Activated CD4-positive, alpha-beta T cell treated with anti-CD3 and anti-CD28 coated beads, Interleukin-2, amount 10 ng/mL, durations not matched to agents 24 days and 14 days (primary cell): Measurements from ENCODE around the gene LILRA2. TPM values are rescaled to one million over a fixed set of nuclear protein-coding genes. Genes with fewer than 3 reads are reported as not detected.
A peak's percentile ranks its signal among the peaks of the same experiment; 100 is the strongest.
"Not testable (repeated sequence)": the region's sequence is repeated elsewhere in the genome, so short reads cannot be mapped to it uniquely, and the experiment has no call there.

Experiments
- DNase-seq: peaks from one replicate; pipeline ENCODE4 v3.0.0; 2022
- H3K27ac Mint-ChIP-seq: one replicate; pipeline ENCODE4 v1.8.0; 2022; ENCODE audit warnings: mild to moderate bottlenecking, mixed read lengths
- H3K27me3 Mint-ChIP-seq: one replicate; pipeline ENCODE4 v1.8.0; 2022; ENCODE audit warnings: mixed read lengths
- H3K36me3 Mint-ChIP-seq: one replicate; pipeline ENCODE4 v1.8.0; 2022; ENCODE audit warnings: low read depth, mild to moderate bottlenecking, mixed read lengths
- H3K4me1 Mint-ChIP-seq: one replicate; pipeline ENCODE4 v1.8.0; 2021; ENCODE audit warnings: mixed read lengths
- H3K4me3 Mint-ChIP-seq: one replicate; pipeline ENCODE4 v1.8.0; 2022; ENCODE audit warnings: mild to moderate bottlenecking, moderate library complexity, mixed read lengths
- H3K9me3 Mint-ChIP-seq: one replicate; pipeline ENCODE4 v1.8.0; 2021; ENCODE audit warnings: mixed read lengths
- intact Hi-C: fragments of 100-400 bp; cut with micrococcal nuclease; formaldehyde crosslinking; loops from one replicate; pipeline ENCODE4 v1.15.1; 2023
- total RNA-seq: library from RNA; stranded (reverse); gene quantifications from 2 replicates; pipeline ENCODE4 v1.2.3, GENCODE V29; 2022

The LILRA2 gene
- total RNA-seq, 1 donor from 2014 or later: not detected

DNA sequence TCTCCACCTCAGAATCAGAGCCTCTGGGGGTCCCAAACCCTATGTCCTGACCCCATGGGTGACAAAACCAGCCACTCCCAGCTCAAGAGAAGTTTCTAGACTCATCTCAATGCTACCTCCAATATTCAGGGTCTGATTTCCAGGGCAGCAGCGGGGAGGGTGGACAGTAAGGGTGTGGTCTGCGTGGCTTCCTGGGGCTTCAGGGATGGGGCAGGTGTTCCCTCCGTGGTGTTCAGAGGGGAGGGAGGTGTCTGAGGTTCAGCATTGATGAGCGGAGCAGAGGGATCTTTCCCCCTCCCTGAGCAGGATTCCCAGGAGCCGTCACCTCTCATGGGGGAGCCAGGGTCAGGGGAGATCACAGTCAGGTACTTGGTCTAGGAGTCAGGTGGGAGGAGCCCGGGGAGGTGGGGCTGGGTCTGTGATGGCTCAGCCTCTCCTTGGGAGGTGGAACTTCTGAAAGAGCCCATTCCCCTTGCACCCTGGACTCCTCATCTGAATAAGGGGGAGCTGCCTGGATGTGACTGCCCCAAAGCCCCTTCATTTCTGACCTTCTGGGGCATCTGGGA lies 2.9 kb downstream of the LILRA2 start:
- DNase-seq: no peak
- H3K36me3 Mint-ChIP-seq: no peaks in the 10 kb centered on the region
- H3K27ac Mint-ChIP-seq: no peak overlapping the region
- peaks cover 10% of the 10 kb centered on the region for H3K27me3 Mint-ChIP-seq
- H3K9me3 Mint-ChIP-seq: peaks cover 6% of the 10 kb centered on the region
- H3K4me3 Mint-ChIP-seq: no peak overlapping the region
- intact Hi-C loops: no loop called here
- H3K4me1 Mint-ChIP-seq: peaks cover 16% of the 10 kb centered on the region

DNA sequence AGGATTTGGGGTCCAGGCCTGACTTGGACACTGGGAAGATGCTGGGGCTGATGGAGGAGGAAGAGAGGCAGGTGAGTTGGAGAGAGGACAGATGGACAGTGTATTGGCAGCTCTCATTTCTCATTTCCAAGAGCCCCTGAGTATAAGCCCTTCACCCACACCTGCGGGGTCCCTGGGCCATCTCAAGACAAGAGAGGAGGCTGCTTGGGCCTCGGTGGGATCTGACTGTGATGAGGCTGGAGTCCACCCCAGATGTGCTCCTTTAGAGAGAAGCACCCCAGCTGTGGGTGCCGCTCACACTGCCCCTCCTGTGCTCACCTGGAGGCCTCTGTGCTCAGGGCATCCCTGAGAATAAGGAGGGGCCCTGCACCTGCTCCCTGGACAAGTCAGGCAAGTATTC lies 3.7 kb downstream of the LILRA2 start:
- intact Hi-C loops: no loop called here
- Mint-ChIP-seq H3K27me3 (peaks cover 6% of the 10 kb centered on the region), H3K9me3 (peaks cover 6% of the 10 kb centered on the region), H3K27ac (no peak overlapping the region), H3K4me3 (no peak overlapping the region), H3K36me3 (no peaks in the 10 kb centered on the region), H3K4me1 (peaks cover 13% of the 10 kb centered on the region)
- no peak for DNase-seq

DNA sequence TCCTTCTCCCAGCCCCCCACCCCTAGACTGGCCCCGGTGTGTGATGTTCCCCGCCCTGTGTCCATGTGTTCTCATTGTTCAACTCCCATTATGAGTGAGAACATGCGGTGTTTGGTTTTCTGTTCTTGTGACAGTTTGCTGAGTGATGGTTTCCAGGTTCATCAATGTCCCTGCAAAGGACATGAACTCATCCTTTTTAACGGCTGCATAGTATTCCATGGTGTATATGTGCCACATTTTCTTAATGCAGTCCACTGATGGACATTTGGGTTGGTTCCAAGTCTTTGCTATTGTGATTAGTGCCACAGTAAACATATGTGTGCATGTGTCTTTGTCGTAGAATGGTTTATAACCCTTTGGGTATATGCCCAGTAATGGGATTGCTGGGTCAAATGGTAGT lies 4.7 kb downstream of the LILRA2 start:
- intact Hi-C loops, H3K36me3 Mint-ChIP-seq, H3K4me3 Mint-ChIP-seq, H3K27ac Mint-ChIP-seq, H3K4me1 Mint-ChIP-seq, H3K27me3 Mint-ChIP-seq, DNase-seq: not testable (repeated sequence)
- H3K9me3 Mint-ChIP-seq: peaks cover 10% of the 10 kb centered on the region

DNA sequence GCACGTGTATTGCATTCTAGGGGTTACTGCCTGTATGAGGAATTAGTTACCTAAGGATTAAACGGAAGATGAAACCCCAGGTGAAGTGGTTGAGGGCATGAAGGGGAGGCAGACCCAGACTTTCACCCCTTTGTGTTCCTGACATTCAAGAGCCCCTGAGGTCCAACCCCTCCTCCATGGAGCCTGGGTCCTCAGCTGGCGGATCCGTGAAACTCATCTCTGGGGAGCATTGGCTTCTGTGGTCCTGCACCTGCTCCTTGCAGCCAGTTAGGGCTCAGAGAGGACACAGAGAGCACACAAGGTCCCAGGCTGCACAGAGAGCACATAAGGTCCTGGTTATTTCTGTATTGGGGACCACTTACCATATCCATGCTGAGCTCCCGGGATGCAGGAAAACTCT lies 12.8 kb downstream of the LILRA2 start:
- no peaks in the 10 kb centered on the region for H3K36me3 Mint-ChIP-seq
- no peak overlapping the region for H3K4me3 Mint-ChIP-seq
- intact Hi-C loops: no loop called here
- DNase-seq: no peak
- peaks cover 18% of the 10 kb centered on the region for H3K27me3 Mint-ChIP-seq
- H3K27ac Mint-ChIP-seq: no peak overlapping the region
- H3K9me3 Mint-ChIP-seq: peaks cover 4% of the 10 kb centered on the region
- H3K4me1 Mint-ChIP-seq: no peaks in the 10 kb centered on the region

DNA sequence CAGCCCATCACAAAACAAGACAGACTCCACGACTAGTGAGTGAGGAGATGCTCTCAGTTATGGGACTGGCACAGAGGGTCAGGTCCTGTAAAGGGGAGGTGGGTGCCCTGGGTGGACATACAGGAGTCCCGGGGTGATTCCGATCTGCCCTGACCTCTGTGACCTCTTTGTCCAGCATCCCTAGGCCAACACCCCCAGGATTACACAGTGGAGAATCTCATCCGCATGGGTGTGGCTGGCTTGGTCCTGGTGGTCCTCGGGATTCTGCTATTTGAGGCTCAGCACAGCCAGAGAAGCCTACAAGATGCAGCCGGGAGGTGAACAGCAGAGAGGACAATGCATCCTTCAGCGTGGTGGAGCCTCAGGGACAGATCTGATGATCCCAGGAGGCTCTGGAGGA lies 13.4 kb downstream of the LILRA2 start:
- Mint-ChIP-seq H3K9me3 (peaks cover 4% of the 10 kb centered on the region), H3K36me3 (no peaks in the 10 kb centered on the region), H3K4me1 (no peaks in the 10 kb centered on the region), H3K27me3 (peaks cover 18% of the 10 kb centered on the region), H3K4me3 (no peak overlapping the region), H3K27ac (no peak overlapping the region)
- no peak for DNase-seq
- intact Hi-C loops: no loop called here

DNA sequence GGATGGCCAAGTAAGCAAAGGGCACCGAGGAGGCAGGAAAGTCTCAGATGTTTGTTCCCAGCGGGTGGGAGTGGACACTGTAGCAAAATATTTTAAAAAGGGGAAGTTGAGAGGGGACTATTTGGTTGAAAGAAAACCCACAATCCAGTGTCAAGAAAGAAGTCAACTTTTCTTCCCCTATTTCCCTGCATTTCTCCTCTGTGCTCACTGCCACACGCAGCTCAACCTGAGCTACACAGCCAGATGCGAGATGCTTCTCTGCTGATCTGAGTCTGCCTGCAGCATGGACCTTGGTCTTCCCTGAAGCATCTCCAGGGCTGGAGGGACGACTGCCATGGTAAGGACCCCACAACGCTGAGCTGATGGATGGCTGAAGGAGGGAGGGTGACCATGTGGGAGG lies 19.9 kb downstream of the LILRA2 start, which contains the start of gene LILRA1:
LILRA1 (plus strand) TSS at position 188 of the 400 bp plus-strand sequence. CDS start 613 bp downstream, outside the sequence.
- H3K4me1 Mint-ChIP-seq, H3K36me3 Mint-ChIP-seq, H3K27ac Mint-ChIP-seq, H3K9me3 Mint-ChIP-seq, H3K27me3 Mint-ChIP-seq, intact Hi-C loops, H3K4me3 Mint-ChIP-seq: not testable (repeated sequence)
- DNase-seq: peak; percentile 45

DNA sequence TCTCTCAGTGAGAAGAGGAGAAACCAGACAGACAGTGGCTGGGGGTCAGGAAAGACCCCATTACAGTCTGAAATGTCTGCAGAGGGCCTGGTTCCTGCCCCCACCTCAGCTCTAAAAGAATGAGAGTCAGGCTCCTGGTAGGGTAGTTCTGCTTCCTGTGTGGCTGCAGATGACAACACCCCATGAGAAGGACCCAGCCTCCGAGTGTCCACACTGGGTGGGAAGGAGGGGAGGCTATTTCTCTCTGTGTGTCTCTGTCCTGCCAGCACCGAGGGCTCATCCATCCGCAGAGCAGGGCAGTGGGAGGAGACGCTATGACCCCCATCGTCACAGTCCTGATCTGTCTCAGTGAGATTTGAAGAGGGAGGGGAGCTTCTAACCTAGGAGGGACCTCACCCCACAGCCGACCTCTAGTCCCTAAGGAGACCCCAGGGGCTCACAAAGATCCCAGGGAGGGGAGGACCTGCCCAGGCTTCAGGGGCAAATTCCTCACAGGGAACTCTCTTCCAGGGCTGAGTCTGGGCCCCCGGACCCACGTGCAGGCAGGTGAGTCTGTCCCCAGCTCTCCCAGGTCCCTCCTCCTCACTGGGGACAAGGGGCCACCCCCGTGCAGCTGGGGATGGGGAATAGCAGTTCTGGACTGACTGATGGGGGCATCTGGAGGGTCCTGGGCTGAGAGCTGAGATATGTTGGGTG lies 20.5 kb downstream of the LILRA2 start:
- H3K36me3 Mint-ChIP-seq, H3K4me3 Mint-ChIP-seq, H3K27me3 Mint-ChIP-seq, H3K9me3 Mint-ChIP-seq, DNase-seq, H3K27ac Mint-ChIP-seq, intact Hi-C loops, H3K4me1 Mint-ChIP-seq: not testable (repeated sequence)

DNA sequence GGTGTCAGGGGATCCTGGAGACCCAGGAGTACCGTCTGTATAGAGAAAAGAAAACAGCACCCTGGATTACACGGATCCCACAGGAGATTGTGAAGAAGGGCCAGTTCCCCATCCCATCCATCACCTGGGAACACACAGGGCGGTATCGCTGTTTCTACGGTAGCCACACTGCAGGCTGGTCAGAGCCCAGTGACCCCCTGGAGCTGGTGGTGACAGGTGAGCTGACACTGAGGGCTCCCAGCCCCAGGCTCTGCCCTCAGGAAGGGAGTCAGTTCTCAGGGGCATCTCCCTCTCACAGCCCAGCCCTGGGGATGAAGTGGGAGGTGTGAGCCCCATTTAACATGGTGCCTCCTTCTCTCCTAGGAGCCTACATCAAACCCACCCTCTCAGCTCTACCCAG lies 21.1 kb downstream of the LILRA2 start:
- no peaks in the 10 kb centered on the region for H3K9me3 Mint-ChIP-seq
- no peaks in the 10 kb centered on the region for H3K36me3 Mint-ChIP-seq
- no peak overlapping the region for H3K27ac Mint-ChIP-seq
- no peak for DNase-seq
- H3K27me3 Mint-ChIP-seq: peaks cover 6% of the 10 kb centered on the region
- intact Hi-C loops: no loop called here
- H3K4me1 Mint-ChIP-seq: no peaks in the 10 kb centered on the region
- H3K4me3 Mint-ChIP-seq: no peak overlapping the region

DNA sequence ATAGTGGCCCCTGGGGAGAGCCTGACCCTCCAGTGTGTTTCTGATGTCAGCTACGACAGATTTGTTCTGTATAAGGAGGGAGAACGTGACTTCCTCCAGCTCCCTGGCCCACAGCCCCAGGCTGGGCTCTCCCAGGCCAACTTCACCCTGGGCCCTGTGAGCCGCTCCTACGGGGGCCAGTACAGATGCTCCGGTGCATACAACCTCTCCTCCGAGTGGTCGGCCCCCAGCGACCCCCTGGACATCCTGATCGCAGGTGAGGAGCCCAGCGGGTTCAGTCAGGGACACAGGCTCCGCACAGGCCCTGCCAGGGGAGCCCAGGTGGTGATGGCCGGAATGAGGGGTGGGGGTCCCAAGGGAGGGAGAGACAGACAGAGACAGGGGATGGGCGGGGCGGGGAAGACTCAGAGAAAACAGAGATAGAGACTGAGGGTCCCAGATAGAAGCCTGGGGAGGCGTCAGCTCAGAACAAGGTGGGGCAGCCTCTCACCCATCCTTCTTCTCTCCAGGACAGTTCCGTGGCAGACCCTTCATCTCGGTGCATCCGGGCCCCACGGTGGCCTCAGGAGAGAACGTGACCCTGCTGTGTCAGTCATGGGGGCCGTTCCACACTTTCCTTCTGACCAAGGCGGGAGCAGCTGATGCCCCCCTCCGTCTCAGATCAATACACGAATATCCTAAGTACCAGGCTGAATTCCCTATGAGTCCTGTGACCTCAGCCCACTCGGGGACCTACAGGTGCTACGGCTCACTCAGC lies 22.3 kb downstream of the LILRA2 start:
- DNase-seq, H3K27me3 Mint-ChIP-seq, H3K4me1 Mint-ChIP-seq, intact Hi-C loops, H3K36me3 Mint-ChIP-seq, H3K4me3 Mint-ChIP-seq, H3K27ac Mint-ChIP-seq, H3K9me3 Mint-ChIP-seq: not testable (repeated sequence)

DNA sequence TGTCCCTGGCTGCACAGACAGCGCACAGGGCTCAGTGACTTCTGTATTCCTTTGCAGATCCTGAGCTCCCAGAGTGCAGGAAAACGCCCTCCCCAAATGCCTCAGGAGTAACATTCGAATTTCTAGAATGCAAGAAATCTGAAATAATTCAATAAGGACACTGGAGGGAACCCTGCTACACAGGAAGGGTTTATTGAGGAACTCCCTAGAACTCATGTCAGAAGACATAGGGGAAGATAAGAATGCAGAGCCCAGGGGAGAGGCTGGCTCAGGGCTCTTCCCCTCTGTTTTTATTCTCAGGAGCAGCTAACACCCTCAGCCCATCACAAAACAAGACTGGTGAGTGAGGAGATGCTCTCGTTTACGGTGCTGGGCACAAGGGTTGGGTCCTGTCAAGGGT lies 26.6 kb downstream of the LILRA2 start:
- no peak for DNase-seq
- no peaks in the 10 kb centered on the region for H3K9me3 Mint-ChIP-seq
- H3K27me3 Mint-ChIP-seq: peaks cover 3% of the 10 kb centered on the region
- no peaks in the 10 kb centered on the region for H3K4me1 Mint-ChIP-seq
- no peak overlapping the region for H3K27ac Mint-ChIP-seq
- H3K36me3 Mint-ChIP-seq: no peaks in the 10 kb centered on the region
- H3K4me3 Mint-ChIP-seq: no peak overlapping the region
- intact Hi-C loops: no loop called here

DNA sequence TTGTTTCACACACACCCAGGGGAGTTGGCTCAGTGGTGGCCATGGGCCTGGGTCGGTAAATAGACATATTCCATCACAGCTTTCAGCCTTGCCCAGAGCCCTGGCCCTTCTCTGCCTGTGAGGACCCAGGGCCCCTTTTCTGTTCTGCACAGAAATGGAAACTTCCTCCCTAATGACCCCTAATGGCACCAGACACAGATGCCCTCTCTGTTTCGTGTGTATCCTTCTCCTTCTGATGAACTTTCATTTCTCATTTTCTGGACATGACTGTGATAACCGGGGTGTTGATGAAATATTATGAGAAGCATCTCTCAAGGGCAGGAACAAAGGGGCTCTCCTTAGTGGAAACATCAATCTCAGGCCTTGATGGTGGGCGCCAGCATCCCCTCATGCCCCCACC lies 32.6 kb downstream of the LILRA2 start:
- peak; percentile 29 for DNase-seq
- Mint-ChIP-seq H3K36me3 (no peaks in the 10 kb centered on the region), H3K9me3 (no peaks in the 10 kb centered on the region), H3K27ac (no peak overlapping the region), H3K4me3 (no peak overlapping the region), H3K4me1 (no peaks in the 10 kb centered on the region), H3K27me3 (no peaks in the 10 kb centered on the region)
- intact Hi-C loops: no loop called here

DNA sequence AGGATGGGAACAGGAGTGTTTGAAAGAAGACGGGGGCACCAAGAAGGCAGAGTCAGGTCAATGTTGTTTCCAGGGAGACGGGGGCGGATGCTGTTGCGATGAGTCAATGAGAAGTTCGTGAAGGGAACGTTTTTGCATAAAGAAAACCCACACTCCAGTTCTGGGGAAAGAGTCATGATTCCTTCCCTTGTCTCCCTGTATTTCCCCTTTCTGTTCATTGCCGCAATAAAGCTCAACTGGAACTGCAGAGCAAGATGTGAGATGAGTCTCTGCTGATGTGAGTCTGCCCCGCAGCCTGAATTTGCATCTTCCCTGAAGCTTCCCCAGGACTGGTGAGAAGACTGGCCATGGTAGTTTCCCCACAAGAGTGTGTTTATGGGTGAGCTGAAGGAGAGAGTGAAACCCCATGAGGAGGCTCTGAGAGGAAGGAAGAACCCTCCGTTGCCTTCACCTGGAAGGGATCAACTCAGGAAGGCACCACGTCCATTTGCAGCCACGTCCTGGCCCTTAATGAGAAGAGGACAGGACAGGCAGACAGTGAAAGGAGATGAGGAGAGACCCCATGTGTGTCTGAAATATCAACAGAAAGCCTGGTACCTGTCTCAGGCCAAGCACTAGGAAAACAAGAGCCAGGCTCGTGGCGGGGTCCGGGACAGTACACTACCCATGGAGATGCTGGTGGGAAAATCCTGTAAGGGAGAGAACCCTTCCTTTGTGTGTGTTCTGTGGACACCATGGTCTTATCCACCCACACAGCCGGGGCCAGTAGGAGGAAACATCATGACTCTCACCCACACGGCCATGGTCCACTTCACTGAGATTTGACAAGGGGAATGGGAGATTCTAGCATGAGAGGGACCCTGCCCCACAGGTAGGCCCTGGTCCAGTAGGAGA lies 33.5 kb downstream of the LILRA2 start:
- no peaks in the 10 kb centered on the region for H3K27me3 Mint-ChIP-seq
- no peaks in the 10 kb centered on the region for H3K4me1 Mint-ChIP-seq
- intact Hi-C loops: no loop called here
- no peak overlapping the region for H3K4me3 Mint-ChIP-seq
- H3K36me3 Mint-ChIP-seq: no peaks in the 10 kb centered on the region
- no peaks in the 10 kb centered on the region for H3K9me3 Mint-ChIP-seq
- H3K27ac Mint-ChIP-seq: no peak overlapping the region
- DNase-seq: peak; percentile 33

DNA sequence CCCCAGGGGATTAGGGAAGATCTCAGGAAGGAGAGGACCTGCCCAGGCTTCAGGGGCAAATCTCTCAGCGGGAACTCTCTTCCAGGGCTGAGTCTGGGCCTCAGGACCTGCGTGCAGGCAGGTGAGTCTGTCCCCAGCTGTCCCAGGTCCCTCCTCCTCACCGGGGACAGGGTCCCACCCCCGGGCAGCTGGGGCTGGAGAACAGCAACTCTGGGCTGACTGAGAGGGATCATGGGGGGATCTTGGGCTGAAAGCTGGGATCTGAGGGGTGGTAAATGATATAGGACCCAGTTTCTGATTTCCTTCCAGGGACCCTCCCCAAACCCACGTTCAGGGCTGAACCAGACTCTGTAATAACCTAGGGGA lies 34.2 kb downstream of the LILRA2 start:
- H3K4me3 Mint-ChIP-seq: no peak overlapping the region
- intact Hi-C loops: no loop called here
- H3K27me3 Mint-ChIP-seq: no peaks in the 10 kb centered on the region
- H3K9me3 Mint-ChIP-seq: no peaks in the 10 kb centered on the region
- no peak for DNase-seq
- no peak overlapping the region for H3K27ac Mint-ChIP-seq
- no peaks in the 10 kb centered on the region for H3K36me3 Mint-ChIP-seq
- no peaks in the 10 kb centered on the region for H3K4me1 Mint-ChIP-seq

DNA sequence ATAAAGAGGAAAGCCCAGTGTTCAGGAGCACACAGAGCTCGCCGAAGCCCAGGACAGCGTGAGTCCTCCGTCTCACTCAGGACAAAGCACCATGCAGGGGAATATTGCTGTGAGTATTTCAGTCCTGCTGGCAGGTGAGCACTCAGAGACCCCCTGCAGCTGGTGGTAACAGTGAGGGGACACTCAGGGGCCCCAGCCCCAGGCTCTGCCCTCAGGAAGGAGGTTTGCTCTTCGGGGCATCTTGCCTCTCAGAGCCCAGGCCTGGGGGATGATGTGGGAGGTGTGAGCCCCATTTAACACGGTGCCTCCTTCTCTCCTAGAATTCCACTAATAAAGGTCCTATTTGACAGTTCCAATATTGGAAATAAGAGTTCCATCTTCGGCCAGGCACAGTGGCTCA lies 34.6 kb downstream of the LILRA2 start:
- H3K4me3 Mint-ChIP-seq: no peak overlapping the region
- intact Hi-C loops: no loop called here
- no peaks in the 10 kb centered on the region for H3K9me3 Mint-ChIP-seq
- no peaks in the 10 kb centered on the region for H3K4me1 Mint-ChIP-seq
- no peaks in the 10 kb centered on the region for H3K36me3 Mint-ChIP-seq
- no peaks in the 10 kb centered on the region for H3K27me3 Mint-ChIP-seq
- no peak overlapping the region for H3K27ac Mint-ChIP-seq
- DNase-seq: no peak
